Peyer's patch (tissue), 4 donors: ENCODE data around the gene KCNQ5. TPM values are rescaled to one million over a fixed set of nuclear protein-coding genes. Genes with fewer than 3 reads are reported as not detected.

Experiments
- DNase-seq, 3 donors: peaks; one replicate each; pipeline ENCODE4 v3.0.0-alpha.2; 2017 to 2019
- H3K27ac ChIP-seq, 4 donors: fragments of 200-600 bp; sonication (generic); one replicate each; pipeline ENCODE4 v1.5.1; 2016 to 2019
- H3K27me3 ChIP-seq, 2 donors: fragments of 200-600 bp; sonication (generic); one replicate each; pipeline ENCODE4 v1.5.1; 2019
- H3K36me3 ChIP-seq, 3 donors: fragments of 200-600 bp; sonication (generic); one replicate each; pipeline ENCODE4 v1.5.1; 2016 to 2019
- H3K4me1 ChIP-seq, 4 donors: fragments of 200-600 bp; sonication (generic); one replicate each; pipeline ENCODE4 v1.5.1; 2016 to 2019
- H3K4me3 ChIP-seq, 4 donors: fragments of 200-600 bp; sonication (generic); 1 replicate in 3 of 4; 2 replicates in 1 of 4; pipeline ENCODE4 v1.5.1; 2016 to 2019; ENCODE audit warnings: mild to moderate bottlenecking in 1 of 4
- H3K9me3 ChIP-seq, 4 donors: fragments of 200-600 bp; sonication (generic); one replicate each; pipeline ENCODE4 v1.5.1; 2016 to 2019; ENCODE audit warnings: mild to moderate bottlenecking in 1 of 4
- CTCF ChIP-seq, 6 experiments: fragments of 450-650 bp in 4 of 6; fragments of 200-600 bp in 2 of 6; sonication (generic) in 1 of 6; IDR thresholded peaks; one replicate each; pipeline ENCODE4 v1.5.1; 2017 to 2019; ENCODE audit warnings: antibody characterized with exemption in 6 of 6, mild to moderate bottlenecking in 3 of 6, moderate library complexity in 1 of 6
- POLR2A ChIP-seq, 2 donors: fragments of 450-650 bp; IDR thresholded peaks; one replicate each; pipeline ENCODE4 v1.5.1; 2017; ENCODE audit warnings: antibody characterized with exemption in 2 of 2, mild to moderate bottlenecking in 2 of 2, moderate library complexity in 2 of 2
- total RNA-seq, 4 donors: library from RNA; depleted of rRNA; stranded (reverse); fragments of >200 nt; gene quantifications; one replicate each; pipeline ENCODE4 v1.1.0, GENCODE V29; 2016

Gene KCNQ5
- total RNA-seq, 4 donors from 2014 or later, result 0.27 to 5.0 (median 0.38) TPM; not detected in 1

GRCh38 chr6:72631480-72631879 lies 9.6 kb downstream of the KCNQ5 start:
- Histone ChIP-seq H3K27ac (no peak overlapping the region), H3K4me3 (no peak overlapping the region), H3K36me3 (no peaks in the 10 kb centered on the region), H3K27me3 (no peaks in the 10 kb centered on the region), H3K4me1 (no peaks in the 10 kb centered on the region), H3K9me3 (no peaks in the 10 kb centered on the region)
- DNase-seq, result no peak
- no peak for TF ChIP-seq POLR2A (IDR thresholded peaks at IDR 0.05)

GRCh38 chr6:72635636-72636035 lies 13.8 kb downstream of the KCNQ5 start:
- no peak for DNase-seq
- Histone ChIP-seq H3K27me3 (no peaks in the 10 kb centered on the region), H3K36me3 (no peaks in the 10 kb centered on the region), H3K4me1 (no peaks in the 10 kb centered on the region), H3K9me3 (no peaks in the 10 kb centered on the region), H3K4me3 (no peak overlapping the region), H3K27ac (no peak overlapping the region)
- TF ChIP-seq CTCF (IDR thresholded peaks at IDR 0.05) (no peak), POLR2A (IDR thresholded peaks at IDR 0.05) (no peak)

GRCh38 chr6:72636215-72636614 lies 14.4 kb downstream of the KCNQ5 start:
- DNase-seq, result no peak
- no peaks in the 10 kb centered on the region for H3K4me1 ChIP-seq
- no peak overlapping the region for H3K27ac ChIP-seq

GRCh38 chr6:72636786-72637185 lies 14.9 kb downstream of the KCNQ5 start:
- no peaks in the 10 kb centered on the region for H3K27me3 ChIP-seq
- DNase-seq, result no peak
- H3K36me3 ChIP-seq, result no peaks in the 10 kb centered on the region
- TF ChIP-seq CTCF (IDR thresholded peaks at IDR 0.05), result no peak
- no peak for TF ChIP-seq POLR2A (IDR thresholded peaks at IDR 0.05)
- no peaks in the 10 kb centered on the region for H3K9me3 ChIP-seq
- H3K4me3 ChIP-seq, result no peak overlapping the region
- H3K27ac ChIP-seq, result no peak overlapping the region
- no peaks in the 10 kb centered on the region for H3K4me1 ChIP-seq

More at GRCh38 chr6:72636215-72636614, 14.4 kb downstream of the KCNQ5 start:
- Histone ChIP-seq H3K36me3 (no peaks in the 10 kb centered on the region), H3K4me3 (no peak overlapping the region), H3K9me3 (no peaks in the 10 kb centered on the region), H3K27me3 (no peaks in the 10 kb centered on the region)
- TF ChIP-seq CTCF (IDR thresholded peaks at IDR 0.05) (no peak), POLR2A (IDR thresholded peaks at IDR 0.05) (no peak)

- no peaks in the 10 kb centered on the region for H3K36me3 ChIP-seq
- no peak for DNase-seq
- TF ChIP-seq CTCF (IDR thresholded peaks at IDR 0.05) (no peak), POLR2A (IDR thresholded peaks at IDR 0.05) (no peak)
- H3K4me1 ChIP-seq, result no peaks in the 10 kb centered on the region
- H3K27ac ChIP-seq, result no peak overlapping the region
- no peak overlapping the region for H3K4me3 ChIP-seq
- no peaks in the 10 kb centered on the region for H3K27me3 ChIP-seq
- no peaks in the 10 kb centered on the region for H3K9me3 ChIP-seq
Observed at GRCh38 chr6:72639920-72640614, 18.2 kb downstream of the KCNQ5 start.

GRCh38 chr6:72640615-72640930 lies 18.7 kb downstream of the KCNQ5 start:
- no peaks in the 10 kb centered on the region for H3K9me3 ChIP-seq
- no peak overlapping the region for H3K4me3 ChIP-seq
- no peak overlapping the region for H3K27ac ChIP-seq

More at GRCh38 chr6:72640615-72640930, 18.7 kb downstream of the KCNQ5 start:
- DNase-seq, result no peak
- Histone ChIP-seq H3K27me3 (no peaks in the 10 kb centered on the region), H3K36me3 (no peaks in the 10 kb centered on the region), H3K4me1 (no peaks in the 10 kb centered on the region)
- TF ChIP-seq POLR2A (IDR thresholded peaks at IDR 0.05), result no peak
- no peak for TF ChIP-seq CTCF (IDR thresholded peaks at IDR 0.05)
